Measurements from ENCODE around the gene SLC24A3.

The SLC24A3 gene

DNA sequence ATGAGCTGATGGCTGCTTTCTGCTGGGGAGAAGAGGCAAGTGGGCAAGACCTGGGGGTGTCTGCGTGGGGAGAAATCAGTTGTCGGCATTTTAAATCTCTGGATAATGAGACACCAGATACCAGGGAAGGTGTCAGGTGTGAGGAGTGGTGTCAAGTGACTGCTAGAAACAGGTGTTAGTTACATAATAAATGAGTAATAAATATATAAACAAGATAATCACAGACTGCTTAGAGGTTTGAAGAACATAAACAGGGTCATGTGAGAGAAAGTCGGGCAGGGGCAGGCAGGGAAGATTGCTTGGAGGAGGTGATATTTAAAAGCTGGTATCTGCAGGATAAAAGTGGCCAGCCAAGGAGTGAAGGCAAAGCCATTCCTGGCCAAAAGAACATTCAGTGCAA is 458.4 kb downstream of the SLC24A3 start:
- Histone ChIP-seq H3K9ac (ENCODE audit: low read depth, low read length, poor library complexity, severe bottlenecking) (no peak overlapping the region), H3K4me1 (ENCODE audit: insufficient read depth, low read length, poor library complexity, severe bottlenecking) (peaks cover 11% of the 10 kb centered on the region), H3K27me3 (ENCODE audit: insufficient read depth, low read length, poor library complexity, severe bottlenecking) (no peaks in the 10 kb centered on the region), H3K4me2 (ENCODE audit: low read depth, low read length, poor library complexity, severe bottlenecking) (no peak overlapping the region), H2AFZ (ENCODE audit: low read length) (no peak overlapping the region), H3K36me3 (ENCODE audit: insufficient read depth, low read length) (no peaks in the 10 kb centered on the region), H3K9me3 (ENCODE audit: insufficient read depth, low read depth, low read length) (no peaks in the 10 kb centered on the region), H3K4me3 (ENCODE audit: low read length, poor library complexity, severe bottlenecking) (no peak overlapping the region), H3K9me2 (replicated peaks; ENCODE audit: low read depth, low read length) (no peaks in the 10 kb centered on the region), H3F3A (ENCODE audit: low read depth) (no peaks in the 10 kb centered on the region), H4K20me1 (ENCODE audit: insufficient read depth, low read length, poor library complexity, severe bottlenecking) (no peaks in the 10 kb centered on the region), H3K79me2 (ENCODE audit: insufficient read depth, low read length) (no peaks in the 10 kb centered on the region)
- TF ChIP-seq, protein P1, sequence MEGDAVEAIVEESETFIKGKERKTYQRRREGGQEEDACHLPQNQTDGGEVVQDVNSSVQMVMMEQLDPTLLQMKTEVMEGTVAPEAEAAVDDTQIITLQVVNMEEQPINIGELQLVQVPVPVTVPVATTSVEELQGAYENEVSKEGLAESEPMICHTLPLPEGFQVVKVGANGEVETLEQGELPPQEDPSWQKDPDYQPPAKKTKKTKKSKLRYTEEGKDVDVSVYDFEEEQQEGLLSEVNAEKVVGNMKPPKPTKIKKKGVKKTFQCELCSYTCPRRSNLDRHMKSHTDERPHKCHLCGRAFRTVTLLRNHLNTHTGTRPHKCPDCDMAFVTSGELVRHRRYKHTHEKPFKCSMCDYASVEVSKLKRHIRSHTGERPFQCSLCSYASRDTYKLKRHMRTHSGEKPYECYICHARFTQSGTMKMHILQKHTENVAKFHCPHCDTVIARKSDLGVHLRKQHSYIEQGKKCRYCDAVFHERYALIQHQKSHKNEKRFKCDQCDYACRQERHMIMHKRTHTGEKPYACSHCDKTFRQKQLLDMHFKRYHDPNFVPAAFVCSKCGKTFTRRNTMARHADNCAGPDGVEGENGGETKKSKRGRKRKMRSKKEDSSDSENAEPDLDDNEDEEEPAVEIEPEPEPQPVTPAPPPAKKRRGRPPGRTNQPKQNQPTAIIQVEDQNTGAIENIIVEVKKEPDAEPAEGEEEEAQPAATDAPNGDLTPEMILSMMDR (conservative IDR thresholded peaks at IDR 0.05; ENCODE audit: low read length) = no peak
- no peak for TF ChIP-seq EZH2phosphoT487 (IDR thresholded peaks at IDR 0.05; ENCODE audit: borderline replicate concordance)

DNA sequence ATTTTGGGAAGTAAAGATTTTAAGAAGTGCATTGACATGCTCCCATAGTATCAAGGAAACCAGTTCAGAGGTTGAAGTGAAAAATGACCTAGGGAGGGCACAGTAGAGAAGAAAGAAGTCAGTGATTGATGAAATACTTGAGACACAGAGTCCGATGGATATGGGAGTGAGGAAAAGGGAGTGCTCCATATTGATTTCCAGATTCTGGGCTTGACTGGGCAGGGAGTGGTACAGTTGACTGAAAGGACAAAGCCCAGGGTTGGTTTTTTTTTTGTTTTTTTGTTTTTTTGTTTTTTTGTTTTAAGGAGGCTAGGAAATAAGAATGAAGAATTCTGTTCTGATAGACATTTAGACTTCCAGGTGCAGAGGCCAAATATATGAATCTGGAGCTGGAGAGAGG is 458.9 kb downstream of the SLC24A3 start:
- no peak overlapping the region for H2AFZ ChIP-seq (ENCODE audit: low read length)
- H4K20me1 ChIP-seq (ENCODE audit: insufficient read depth, low read length, poor library complexity, severe bottlenecking) = no peaks in the 10 kb centered on the region

DNA sequence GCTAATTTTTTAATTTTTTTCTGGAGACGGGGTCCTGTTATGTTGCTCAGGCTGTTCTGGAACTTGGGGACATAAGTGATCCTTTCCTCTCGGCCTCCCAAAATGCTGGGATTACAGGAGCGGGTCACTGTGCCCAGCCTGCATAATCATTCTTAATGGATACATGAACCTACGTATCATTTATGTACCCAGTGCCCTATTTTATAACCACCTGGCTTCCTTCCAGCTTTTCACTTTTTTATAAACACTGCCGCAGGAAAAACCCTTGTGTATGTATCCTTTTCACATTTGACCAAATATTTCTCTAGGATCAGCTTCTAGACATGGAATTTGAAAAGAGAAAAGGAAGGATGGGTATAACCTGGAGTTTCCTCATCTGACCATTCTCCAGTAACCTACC is 460.1 kb downstream of the SLC24A3 start:
- peaks cover 11% of the 10 kb centered on the region for H3K4me1 ChIP-seq (ENCODE audit: insufficient read depth, low read length, poor library complexity, severe bottlenecking)
- H3K9me3 ChIP-seq (ENCODE audit: insufficient read depth, low read depth, low read length) = no peaks in the 10 kb centered on the region
- no peak overlapping the region for H3K4me2 ChIP-seq (ENCODE audit: low read depth, low read length, poor library complexity, severe bottlenecking)
- H3K4me3 ChIP-seq (ENCODE audit: low read length, poor library complexity, severe bottlenecking) = no peak overlapping the region
- no peak overlapping the region for H2AFZ ChIP-seq (ENCODE audit: low read length)
- H3K9ac ChIP-seq (ENCODE audit: low read depth, low read length, poor library complexity, severe bottlenecking) = no peak overlapping the region
- no peaks in the 10 kb centered on the region for H3K27me3 ChIP-seq (ENCODE audit: insufficient read depth, low read length, poor library complexity, severe bottlenecking)
- H3K36me3 ChIP-seq (ENCODE audit: insufficient read depth, low read length) = no peaks in the 10 kb centered on the region
- H3K79me2 ChIP-seq (ENCODE audit: insufficient read depth, low read length) = no peaks in the 10 kb centered on the region
- H4K20me1 ChIP-seq (ENCODE audit: insufficient read depth, low read length, poor library complexity, severe bottlenecking) = no peaks in the 10 kb centered on the region
- TF ChIP-seq EZH2phosphoT487 (IDR thresholded peaks at IDR 0.05; ENCODE audit: borderline replicate concordance) = no peak
- TF ChIP-seq, protein P1 (conservative IDR thresholded peaks at IDR 0.05; ENCODE audit: low read length) = no peak
- H3K9me2 ChIP-seq (replicated peaks; ENCODE audit: low read depth, low read length) = no peaks in the 10 kb centered on the region
- H3F3A ChIP-seq (ENCODE audit: low read depth) = no peaks in the 10 kb centered on the region

More for the DNA sequence above, 458.9 kb downstream of the SLC24A3 start:
- Histone ChIP-seq H3K79me2 (ENCODE audit: insufficient read depth, low read length) (no peaks in the 10 kb centered on the region), H3K9me3 (ENCODE audit: insufficient read depth, low read depth, low read length) (no peaks in the 10 kb centered on the region), H3K4me3 (ENCODE audit: low read length, poor library complexity, severe bottlenecking) (no peak overlapping the region), H3K9me2 (replicated peaks; ENCODE audit: low read depth, low read length) (no peaks in the 10 kb centered on the region), H3K27me3 (ENCODE audit: insufficient read depth, low read length, poor library complexity, severe bottlenecking) (no peaks in the 10 kb centered on the region), H3K9ac (ENCODE audit: low read depth, low read length, poor library complexity, severe bottlenecking) (no peak overlapping the region), H3F3A (ENCODE audit: low read depth) (no peaks in the 10 kb centered on the region), H3K4me1 (ENCODE audit: insufficient read depth, low read length, poor library complexity, severe bottlenecking) (peaks cover 11% of the 10 kb centered on the region), H3K4me2 (ENCODE audit: low read depth, low read length, poor library complexity, severe bottlenecking) (peak overlapping the region; percentile 46), H3K36me3 (ENCODE audit: insufficient read depth, low read length) (no peaks in the 10 kb centered on the region)
- TF ChIP-seq, protein P1 (conservative IDR thresholded peaks at IDR 0.05; ENCODE audit: low read length) = no peak
- TF ChIP-seq EZH2phosphoT487 (IDR thresholded peaks at IDR 0.05; ENCODE audit: borderline replicate concordance) = no peak
